Loucy (cell line): Measurements from ENCODE around the gene USP50.

Experiments used
- CTCF ChIP-seq: fragments of 200-600 bp; sonication (generic); conservative IDR thresholded peaks from 2 replicates; pipeline ENCODE4 v1.5.1; 2014; ENCODE audit warnings: mild to moderate bottlenecking, antibody characterized with exemption, low read length
- EZH2phosphoT487 ChIP-seq: fragments of 200-600 bp; IDR thresholded peaks from 2 replicates; pipeline ENCODE4 v1.6.1; 2018; ENCODE audit warnings: antibody characterized with exemption, mild to moderate bottlenecking, moderate library complexity, borderline replicate concordance

GRCh38 chr15:50556642-50557371 lies 10.3 kb upstream of the USP50 start:
- TF ChIP-seq CTCF = no peak
- TF ChIP-seq EZH2phosphoT487 = no peak
